ENCODE data around the gene FSTL1.

FSTL1 gene, protein sequence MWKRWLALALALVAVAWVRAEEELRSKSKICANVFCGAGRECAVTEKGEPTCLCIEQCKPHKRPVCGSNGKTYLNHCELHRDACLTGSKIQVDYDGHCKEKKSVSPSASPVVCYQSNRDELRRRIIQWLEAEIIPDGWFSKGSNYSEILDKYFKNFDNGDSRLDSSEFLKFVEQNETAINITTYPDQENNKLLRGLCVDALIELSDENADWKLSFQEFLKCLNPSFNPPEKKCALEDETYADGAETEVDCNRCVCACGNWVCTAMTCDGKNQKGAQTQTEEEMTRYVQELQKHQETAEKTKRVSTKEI
- total RNA-seq, result 0 to 0.19 (median 0.11) reads per million in 3 experiments

DNA sequence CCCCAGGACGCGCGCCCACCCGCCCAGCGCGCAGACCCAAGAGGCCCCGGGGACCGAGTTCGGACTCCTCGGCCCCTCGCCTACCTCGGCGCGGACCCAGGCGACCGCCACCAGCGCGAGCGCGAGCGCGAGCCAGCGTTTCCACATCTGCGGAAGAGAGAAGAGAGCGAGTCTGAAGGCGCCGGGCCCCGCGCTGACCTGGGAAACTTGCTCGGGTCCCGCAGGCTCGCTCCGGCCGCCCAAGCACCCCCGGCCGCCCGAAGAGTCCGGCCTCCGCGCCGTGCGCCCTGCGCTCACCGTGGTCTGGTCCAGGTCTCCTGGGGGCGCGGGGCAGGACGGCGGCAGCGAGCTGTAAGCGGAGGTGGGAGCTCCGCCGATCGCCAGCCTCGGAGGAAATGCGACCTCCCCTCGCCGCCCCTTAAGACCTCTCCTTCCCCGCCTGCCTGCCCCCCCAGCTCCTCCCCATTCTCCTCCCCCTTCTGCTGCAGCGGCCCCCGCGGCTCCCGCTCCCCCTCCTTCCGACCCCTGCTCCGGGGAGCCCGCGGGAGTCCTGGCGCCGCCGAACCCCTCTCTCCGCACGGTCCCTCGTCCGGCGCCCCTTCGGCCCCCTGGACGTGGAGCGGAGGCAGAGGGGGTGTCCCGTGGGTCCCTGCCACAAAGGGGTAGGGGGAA is at the start of gene FSTL1:
Gene FSTL1 (minus strand): TSS at position 393 of the 672 bp plus-strand sequence. CDS start 246 bp downstream, at position 147.
- no peak for DNase-seq

DNA sequence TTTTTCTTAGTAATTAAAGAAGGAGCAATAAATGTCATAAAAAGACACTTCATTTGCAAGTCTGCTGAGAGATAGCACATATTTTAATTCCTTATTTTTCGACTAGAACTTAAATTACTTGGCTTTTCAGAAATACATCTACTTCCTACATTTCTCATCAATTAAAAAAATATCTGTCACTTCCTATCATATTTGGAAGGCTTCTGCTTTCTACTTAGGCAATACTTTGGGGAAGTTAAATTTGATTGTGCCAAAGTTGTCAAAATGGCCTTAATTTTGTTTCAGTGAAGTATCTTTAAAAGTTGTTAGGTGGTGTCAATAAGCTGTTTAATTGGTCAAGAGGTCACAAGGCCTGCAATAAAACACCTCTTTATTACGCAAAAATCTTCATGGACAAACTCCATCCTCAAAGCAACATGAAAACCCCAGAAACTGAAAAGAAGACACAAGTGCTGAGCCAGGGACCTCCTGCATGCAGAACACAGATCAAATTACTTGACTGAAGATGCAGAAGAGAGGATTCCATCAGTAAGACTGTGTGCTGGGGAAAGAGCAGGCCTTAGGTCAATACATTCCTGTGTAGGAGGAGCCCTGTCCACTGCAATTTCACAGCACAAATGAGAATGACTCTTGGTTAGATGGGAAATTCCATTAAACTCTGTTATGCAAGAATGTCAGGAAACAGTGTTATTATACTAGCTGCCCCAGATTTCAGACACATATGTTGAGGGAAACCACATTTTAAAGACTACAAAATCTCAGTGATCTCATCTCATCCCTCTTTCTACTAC is 48.0 kb upstream of the FSTL1 start:
- DNase-seq, result no peak

DNA sequence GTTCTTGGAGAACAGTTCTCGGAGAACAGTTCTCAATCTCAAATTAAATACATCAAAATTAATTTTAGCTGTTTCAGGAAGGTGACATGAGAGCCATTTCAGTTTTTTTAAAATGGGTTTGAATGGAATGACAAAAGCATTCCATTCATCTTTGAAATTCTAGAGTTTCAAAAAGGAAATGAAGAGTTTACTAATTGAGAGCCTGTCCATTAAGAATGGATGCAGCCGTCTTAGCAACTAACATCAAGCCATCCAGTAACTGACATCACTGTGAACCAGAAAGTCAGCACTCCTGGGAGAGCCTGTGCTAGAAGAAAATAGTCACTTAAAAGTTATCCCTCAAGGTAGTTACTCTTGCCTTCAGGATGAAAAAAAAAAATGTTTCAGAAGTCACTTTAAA is 47.0 kb upstream of the FSTL1 start:
- no peak for DNase-seq

DNA sequence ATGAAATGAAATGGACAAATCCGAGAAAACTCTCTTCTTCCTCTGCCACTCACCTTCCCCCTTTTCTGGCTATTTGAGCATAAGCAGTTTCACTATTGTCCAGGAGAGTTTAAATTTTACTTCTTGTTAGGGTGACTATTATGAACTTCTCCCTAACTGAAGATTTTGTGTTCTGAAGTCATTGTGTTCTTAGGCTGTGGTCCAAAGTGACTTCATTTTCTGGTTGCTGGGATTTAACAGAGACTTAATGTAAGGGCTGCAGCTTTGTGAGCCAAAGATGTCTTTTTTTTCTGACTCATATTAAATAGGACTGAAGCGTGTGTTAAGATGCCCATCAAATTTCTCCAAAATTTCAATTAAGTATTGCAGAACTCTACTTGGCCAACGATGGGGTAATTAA is 46.5 kb upstream of the FSTL1 start:
- no peak for DNase-seq

DNA sequence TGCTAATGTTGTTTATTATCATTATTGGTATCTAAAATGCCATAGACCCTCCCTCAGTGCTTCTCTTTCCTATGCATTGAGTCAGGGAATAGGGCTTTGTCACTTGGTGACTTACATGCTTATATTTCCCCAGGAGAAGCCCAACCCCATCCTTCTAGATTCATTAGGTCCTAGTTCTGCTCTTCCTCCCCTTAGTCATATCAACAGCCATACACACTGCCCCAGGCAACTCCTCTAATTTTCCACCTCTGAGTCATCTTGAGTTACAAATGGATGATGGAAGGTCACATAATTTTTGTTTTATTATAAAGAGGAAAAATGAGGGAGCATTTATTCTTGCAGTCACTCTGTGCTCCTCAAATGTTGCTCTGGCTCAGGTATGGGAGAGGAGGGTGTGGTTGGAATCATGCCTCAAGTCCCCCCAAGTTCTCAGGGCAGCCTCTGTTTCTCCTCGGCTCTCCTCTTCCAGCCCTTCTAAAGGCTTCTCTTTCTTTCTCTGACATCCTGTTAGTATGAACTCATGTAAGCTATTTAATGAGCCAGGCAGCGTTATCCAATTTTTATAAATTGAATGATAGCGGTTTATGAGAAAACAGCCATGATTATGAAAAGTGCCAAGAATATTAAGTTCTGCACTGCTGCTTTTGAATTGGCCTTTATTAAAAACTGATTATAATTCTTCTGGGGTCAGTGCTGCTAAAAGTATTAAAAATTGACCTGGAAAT is 45.6 kb upstream of the FSTL1 start:
- DNase-seq, result no peak

DNA sequence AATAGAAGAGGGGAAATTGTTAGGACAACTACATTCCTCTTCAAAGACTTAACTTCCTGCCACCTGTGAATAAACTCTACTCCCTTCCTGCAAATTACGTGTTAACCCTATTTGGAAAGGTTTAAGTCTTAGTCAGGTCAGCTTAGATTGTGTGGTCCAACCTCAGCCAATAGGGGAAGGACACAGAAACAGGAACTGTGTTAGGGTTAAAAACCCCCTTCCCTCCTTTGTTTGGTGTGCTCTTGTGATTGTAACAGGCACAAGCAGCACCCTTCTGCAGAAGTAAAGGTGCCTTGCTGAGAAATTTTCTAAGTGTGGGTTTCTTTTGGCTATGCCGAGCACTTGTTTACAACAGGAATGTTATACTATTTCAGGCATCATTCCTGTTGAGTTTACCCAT is 45.0 kb upstream of the FSTL1 start:
- no peak for DNase-seq

DNA sequence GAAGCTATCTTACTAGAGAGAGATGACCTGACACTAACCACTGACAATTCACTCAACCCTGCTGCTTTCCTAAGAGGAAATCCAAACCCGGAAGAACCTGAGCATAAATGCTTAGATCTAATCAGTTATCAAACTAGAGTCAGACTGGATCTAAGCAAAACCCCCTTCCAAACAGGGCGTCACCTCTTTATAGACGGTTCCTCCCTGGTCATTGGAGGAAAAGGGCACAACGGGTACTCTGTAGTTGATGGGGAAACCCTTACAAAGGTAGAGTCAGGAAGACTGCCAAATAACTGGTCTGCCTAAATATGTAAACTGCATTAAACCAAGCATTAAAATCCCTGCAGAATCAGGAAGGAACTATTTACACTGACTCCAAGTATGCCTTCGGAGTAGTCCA is 41.3 kb upstream of the FSTL1 start:
- no peak for DNase-seq

DNA sequence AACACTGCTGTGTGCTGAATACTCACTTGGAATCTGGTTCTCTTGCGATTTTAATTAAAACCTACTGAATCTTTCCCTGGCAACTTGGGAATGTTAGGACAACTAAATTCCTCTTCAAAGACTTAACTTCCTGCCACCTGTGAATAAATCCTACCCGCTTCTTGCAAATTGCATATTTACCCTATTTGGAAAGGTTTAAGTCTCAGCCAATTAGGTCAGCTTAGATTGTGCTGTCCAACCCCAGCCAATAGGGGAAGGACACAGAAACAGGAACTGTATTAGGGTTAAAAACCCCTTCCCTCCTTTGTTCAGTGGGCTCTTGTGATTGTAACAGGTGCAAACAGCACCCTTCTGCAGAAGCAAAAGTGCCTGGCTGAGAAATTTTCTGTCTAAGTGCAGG is 38.6 kb upstream of the FSTL1 start:
- no peak for DNase-seq

DNA sequence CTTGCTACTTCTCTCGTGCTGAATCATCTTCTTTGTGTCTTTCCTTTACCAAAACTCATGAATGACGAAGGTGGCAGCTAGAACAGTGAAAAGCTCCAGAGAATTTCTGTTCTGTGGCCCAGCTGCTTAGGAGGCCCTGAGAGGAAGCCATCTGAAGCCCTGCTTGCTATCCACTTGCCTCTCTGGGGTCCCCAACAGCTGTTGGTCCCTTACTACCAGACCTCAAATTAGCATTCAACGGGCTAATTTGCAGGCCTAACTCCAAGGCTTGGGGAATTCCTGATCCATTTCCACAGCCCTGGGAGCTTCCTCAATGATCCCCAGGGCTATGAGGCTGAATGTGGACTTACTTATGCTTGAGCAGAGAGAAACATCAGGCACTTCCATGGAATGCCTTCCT is 37.5 kb upstream of the FSTL1 start:
- DNase-seq, result no peak

DNA sequence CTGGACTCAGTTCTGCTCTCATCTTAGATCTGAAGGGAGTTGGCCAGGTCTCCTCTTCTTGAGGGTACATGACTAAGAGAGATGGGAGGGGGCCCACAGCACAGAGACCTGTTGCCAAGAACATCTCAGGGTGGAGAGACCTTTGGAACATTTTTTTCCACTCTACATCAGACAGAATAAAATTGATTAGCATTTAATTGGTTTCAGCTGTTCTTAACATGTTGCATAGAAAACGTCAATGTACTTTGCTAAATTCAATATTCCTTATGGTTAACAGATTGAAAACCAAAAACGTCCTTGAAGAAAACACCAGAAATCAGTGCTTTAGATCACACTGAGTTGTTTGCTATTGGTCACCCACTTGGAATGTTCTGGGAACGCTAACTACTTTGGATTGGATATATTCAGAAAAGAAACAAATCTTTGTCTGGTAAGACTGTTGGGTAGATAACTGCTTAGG is 36.4 kb upstream of the FSTL1 start:
- DNase-seq, result no peak

DNA sequence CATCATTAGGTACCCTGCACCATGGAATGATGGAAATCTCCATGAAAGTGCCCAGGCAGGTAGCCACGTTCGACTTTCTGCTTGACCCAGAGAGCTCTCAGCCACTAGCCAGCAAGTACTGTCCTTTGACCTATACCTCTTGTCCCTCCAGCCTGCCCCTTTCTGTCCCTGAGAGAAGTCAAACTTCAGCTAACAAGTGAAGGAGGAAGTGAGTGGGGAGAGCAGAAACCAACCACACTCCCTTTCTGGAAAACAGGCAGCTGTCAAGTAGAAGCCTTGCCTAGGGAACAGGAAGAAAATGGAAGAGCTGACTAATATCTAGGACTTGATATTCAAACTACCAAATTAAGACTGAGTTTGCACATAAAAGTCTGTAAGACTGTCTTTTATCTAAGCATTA is 30.3 kb upstream of the FSTL1 start:
- DNase-seq, result no peak

DNA sequence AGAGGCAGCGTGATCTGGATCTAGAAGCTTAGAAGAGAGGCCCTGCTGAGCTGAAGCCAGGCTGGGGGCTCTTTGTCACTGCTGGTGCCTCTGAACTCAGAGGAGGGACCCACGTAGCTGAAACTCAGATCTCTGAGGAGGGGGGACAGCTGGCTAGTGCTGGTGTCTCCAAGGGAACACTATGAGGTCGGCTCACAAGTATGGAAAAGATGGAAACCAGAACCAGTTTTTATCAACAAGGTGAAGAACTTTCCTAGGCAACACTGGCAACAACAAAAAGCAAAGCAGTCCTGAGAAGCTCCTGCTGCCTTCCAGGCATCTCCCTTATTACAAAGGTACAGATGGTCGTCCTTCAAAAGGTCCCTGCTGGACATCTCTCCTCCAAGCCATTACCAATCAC is 27.0 kb upstream of the FSTL1 start:
- DNase-seq, result no peak

DNA sequence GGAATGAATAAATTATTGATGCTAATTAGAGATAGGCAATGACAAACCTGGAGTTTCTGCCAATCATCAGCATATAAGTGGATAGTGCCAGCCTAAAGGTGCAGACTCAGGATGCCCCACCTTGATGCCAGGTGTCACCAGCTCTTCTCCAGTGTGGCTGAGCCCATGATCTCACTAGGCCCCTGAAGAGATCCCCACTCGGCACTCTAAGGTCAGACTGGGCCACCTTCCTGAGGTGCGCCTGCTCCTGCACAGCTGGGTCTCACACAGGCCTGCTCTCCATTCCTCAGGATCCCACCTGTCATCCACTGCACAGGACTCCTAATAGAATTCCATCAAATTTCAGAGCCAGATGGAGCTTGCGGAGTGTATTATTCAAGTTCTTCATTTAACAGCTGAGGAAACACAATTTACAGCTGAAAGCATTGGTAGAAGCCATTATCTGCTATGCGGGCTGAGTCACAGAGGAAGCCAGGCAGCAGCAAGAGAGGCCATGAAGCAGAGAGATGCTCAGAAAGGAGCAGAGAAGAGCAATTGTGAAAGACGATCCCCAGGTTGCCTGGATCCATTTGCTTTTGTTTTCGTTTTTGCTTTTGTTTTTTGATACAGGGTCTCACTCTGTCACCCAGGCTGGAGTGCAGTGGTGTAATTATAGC is 25.1 kb upstream of the FSTL1 start:
- no peak for DNase-seq

DNA sequence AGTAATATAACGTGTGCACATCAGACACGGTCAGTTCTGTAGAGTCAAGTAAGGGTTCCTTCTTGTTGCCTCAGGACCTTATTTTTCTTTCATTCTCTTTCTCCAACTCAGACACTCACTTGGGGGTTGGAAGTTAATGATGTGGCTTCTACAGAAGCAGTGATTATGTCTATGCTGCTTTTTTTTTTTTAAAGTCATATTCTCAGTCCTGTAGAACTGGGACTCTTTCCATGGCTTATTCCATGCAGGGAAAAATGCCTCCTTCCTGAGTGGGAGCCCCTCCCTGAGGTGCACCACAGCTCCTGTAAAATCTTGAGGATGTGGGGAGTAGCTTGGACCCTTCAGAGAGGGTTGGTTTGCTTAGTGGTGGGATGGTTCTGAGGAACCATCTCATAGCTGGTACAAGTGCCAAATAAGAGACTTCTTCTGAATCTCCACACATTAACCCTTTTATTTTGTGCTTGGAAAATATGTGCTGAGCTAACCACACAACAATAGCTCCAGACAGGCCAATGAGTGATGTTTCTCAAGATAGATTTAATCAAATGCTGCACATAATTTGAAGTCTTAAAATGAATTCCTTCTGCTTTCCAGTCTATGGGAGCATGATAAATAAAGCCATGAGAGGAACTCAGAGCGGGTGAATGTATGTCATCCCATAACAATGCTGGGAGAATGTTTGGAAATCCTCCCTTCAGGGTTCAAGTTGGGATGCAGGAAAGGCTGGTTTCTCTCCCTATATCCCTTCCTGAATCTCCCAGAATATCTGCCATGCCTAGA is 23.3 kb upstream of the FSTL1 start:
- DNase-seq, result no peak

DNA sequence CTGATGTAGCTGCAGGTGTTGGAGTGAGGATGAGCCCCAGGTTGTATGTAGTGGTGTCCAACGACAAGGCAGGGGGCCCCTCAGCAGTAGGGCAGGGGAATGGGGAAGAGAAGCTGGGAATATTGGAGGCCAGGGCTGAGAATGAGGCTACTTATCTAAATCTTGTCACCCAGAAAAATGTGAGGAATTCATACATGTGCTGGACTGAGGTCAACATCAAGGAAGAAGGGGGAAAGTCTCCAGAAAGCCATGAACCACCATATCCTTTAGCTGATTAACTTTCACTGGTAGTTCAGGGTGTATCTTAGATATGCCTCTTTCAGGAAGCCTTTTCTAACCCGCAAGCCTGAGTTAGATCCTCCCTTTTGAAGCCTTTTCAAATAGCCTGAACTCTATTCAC is 22.6 kb upstream of the FSTL1 start:
- DNase-seq, result no peak

DNA sequence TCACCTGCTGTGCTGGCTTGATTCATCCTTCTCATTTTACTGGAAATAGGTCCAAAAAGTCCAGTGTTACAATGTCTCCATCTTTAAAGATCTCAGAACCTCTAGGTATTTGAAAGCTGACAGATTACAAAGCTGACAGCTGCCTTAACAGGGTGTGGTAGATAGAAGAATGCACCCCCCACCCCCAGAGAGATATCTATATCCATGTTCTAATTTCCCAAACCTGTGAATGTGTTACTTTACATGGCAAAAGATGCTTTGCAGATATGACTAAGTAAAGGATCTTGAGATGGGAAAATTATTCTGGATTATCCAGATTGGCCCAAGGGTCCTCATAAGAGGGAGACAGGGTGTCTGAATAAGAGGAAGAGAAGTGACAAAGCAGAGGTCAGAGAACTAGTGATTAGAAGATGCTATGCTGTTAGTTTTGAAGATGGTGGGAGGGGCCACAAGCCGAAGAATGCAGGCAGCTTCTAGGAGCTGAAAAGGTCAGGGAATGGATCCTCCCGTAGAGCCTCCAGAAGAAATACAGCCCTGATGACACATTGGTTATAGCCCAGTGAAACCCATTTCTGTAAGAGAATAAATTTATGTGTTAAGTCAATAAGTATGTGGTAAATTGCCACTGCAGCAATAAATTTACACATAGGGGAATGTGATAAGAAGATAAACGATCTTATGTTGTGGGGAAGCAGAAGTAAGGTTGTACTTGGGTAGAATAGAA is 21.5 kb upstream of the FSTL1 start:
- DNase-seq, result no peak

DNA sequence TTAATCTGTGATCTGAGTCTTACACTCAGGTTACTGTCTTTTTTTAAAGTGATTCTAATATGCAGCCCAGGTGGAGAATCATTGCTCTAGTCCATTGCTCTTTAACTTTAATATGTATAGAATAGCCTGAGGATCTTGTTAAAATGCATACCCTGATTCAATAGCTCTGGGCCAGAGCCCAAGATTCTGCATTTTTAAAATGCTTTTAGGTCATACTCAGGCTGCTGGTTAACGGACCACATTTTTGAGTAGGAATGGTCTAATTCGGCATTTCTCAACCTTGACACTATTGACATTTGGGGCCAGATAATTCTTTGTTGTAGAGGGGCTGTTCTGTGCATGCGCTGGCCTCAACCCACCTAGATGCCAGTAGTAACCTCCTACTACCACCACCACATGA is 20.9 kb upstream of the FSTL1 start:
- no peak for DNase-seq

DNA sequence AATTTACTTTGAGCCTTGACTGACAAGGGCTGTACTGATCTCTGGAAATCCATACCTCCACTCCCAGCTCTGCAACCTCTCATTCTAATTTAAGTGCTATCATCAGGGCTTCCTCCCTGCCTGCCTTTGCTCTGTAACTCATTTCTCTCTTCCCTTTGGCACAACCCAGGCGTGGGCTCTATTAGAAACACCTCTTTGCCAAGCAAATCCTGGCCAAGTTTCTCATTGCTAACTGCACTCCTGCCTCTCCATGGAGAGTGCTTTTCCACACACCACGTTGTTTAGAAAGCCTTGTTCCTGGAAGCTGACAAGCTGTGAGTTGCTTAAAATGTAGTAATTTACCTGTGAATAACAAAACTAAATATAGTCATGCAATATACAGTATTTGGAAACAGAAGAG is 20.1 kb upstream of the FSTL1 start:
- DNase-seq, result no peak

DNA sequence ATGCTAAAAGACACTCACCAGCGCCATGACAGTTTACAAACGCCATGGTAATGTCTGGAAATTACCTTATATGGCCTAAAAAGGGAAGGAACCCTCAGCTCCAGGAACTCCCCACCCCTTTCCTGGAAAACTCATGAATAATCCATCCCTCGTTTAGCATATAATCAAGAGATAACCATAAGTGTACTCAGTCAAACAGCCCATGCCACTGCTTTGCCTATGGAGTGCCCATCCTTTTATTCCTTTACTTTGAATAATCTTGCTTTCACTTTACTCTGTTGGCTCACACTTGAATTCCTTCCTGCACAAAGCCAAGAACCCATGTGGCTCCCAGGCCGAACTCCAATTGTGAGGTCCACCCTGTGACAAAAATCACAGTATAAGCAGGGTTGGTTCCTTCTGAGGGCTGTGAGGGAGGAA is 19.1 kb upstream of the FSTL1 start:
- DNase-seq, result no peak

DNA sequence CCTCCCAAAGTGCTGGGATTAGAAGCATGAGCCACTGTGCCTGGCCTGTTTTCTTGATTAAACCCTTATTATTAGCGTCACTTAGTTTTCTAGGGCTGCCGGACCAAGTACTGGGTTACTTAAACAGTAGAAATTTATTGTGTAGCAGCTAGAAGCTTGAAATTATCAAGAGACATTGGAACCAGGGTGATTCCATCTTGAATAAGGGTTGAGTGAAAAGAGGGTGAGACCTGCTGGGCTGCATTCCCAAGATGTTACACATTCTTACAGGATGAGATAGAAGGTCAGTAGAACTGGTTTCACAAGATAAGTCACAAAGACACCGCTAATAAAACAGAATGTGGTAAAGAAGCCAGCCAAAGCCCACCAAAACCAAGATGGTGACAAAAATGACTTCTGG is 18.6 kb upstream of the FSTL1 start:
- no peak for DNase-seq
